ENCODE results near the gene MARK3. TPM values are rescaled to one million over a fixed set of nuclear protein-coding genes. Genes with fewer than 3 reads are reported as not detected.

MARK3 gene
- total RNA-seq, 1 experiment from 2014 or later: 78.0 TPM

DNA sequence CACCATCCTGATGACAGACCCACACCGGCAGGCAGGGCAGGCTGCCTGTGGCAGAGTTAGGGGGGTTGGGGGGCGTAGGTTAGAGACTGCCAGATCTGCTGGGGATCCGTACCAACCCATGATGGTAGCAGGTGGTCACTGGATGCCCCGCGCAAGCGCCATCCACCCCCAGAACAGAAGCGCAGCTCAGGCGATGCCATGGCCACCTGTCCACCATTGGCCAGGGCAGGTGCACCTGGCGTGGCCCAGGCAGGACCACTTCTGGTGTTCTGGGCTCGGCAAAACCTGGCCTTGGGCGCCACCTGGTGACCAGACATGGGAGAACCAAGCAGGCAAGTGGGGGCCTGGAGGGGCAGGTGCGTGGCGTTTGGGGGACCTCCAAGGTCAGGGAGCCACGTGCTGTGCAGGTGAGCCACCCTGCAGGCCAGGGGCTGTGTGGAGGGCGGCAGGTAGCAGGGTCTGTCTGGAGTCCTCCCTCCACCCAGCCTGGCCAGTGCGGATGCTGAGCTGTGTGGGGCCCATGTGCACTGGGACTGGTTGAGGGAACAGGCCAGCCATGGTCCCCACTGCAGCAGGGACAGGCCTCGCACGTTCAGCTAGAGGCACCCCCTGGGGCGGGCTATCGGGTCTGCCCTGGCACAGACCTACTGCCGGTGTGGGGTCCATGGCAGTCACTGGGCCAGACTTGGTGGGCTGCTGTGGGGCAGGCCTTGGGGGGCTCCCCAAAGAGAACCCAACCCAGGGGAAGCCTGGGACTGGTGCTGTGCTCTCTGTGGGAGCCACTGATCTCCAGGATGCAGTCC, 161.6 kb downstream of the MARK3 start:
- BruUV-seq (replicated peaks): no TSS peak
- H3K4me1 Mint-ChIP-seq (ENCODE audit: low read depth, unreplicated experiment): no peaks in the 10 kb centered on the region
- ChIA-PET CTCF (interaction anchor here (0.6 to 3.6 kb wide), 8 partner anchors 12 to 638 kb away, joined by 3 to 49 read pairs (median 3); partner anchors contain the start of gene TRMT61A), POLR2A (no interaction called here)
- H3K4me3 Mint-ChIP-seq (ENCODE audit: unreplicated experiment): no peak overlapping the region
- Histone ChIP-seq H3K9me3 (no peaks in the 10 kb centered on the region), H3K4me3 (ENCODE audit: low read depth, low read length) (no peak overlapping the region), H3K4me1 (peaks cover 6% of the 10 kb centered on the region), H3K27me3 (replicated peaks; ENCODE audit: control insufficient read depth, insufficient read depth, low read length) (no peaks in the 10 kb centered on the region), H3K36me3 (ENCODE audit: control insufficient read depth, insufficient read depth, low read length) (no peaks in the 10 kb centered on the region)
- H3K36me3 Mint-ChIP-seq (ENCODE audit: insufficient read depth, unreplicated experiment): peaks cover 5% of the 10 kb centered on the region
- H3K27ac Mint-ChIP-seq (ENCODE audit: unreplicated experiment): no peak overlapping the region
- intact Hi-C loops (cut with micrococcal nuclease; ENCODE audit: unreplicated experiment): loop anchor here (1.0 kb wide), 2 partner anchors 29 to 47 kb away; no protein-coding TSS in a partner anchor
- H3K27me3 Mint-ChIP-seq (ENCODE audit: insufficient read depth, unreplicated experiment): no peaks in the 10 kb centered on the region
- DNase-seq: peak; percentile 73 to 85
- H3K9me3 Mint-ChIP-seq (ENCODE audit: unreplicated experiment): no peaks in the 10 kb centered on the region
- TF ChIP-seq, protein P1, sequence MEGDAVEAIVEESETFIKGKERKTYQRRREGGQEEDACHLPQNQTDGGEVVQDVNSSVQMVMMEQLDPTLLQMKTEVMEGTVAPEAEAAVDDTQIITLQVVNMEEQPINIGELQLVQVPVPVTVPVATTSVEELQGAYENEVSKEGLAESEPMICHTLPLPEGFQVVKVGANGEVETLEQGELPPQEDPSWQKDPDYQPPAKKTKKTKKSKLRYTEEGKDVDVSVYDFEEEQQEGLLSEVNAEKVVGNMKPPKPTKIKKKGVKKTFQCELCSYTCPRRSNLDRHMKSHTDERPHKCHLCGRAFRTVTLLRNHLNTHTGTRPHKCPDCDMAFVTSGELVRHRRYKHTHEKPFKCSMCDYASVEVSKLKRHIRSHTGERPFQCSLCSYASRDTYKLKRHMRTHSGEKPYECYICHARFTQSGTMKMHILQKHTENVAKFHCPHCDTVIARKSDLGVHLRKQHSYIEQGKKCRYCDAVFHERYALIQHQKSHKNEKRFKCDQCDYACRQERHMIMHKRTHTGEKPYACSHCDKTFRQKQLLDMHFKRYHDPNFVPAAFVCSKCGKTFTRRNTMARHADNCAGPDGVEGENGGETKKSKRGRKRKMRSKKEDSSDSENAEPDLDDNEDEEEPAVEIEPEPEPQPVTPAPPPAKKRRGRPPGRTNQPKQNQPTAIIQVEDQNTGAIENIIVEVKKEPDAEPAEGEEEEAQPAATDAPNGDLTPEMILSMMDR (IDR thresholded peaks at IDR 0.05; ENCODE audit: insufficient read depth in 1 of 2, low read depth in 1 of 2, low read length in 1 of 2, severe bottlenecking in 1 of 2, unreplicated experiment in 1 of 2): peak; percentile 87

DNA sequence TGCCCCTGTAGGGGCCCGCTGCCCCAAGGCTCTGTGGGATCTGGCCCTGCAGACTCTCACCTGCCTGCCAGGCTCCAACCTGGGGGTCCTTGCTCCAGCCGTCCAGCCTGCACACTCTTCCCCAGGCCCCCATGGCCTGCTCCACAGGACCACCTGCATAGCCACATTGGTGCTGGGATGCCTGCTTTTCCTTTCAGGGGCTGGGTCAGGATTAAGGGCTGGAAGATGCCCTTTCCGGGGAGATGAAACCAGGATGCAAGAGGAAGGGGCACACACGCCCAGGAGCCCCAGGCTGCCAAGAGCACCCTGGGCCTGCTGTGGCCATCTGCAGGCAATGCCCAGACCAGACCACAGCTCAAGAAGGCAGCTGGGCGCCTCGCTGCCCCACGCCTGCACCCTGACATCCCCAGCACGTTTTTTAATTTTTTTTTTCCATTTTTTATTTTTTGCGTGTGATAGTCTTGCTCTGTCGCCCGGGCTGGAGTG, 162.3 kb downstream of the MARK3 start:
- Mint-ChIP-seq H3K27ac (ENCODE audit: unreplicated experiment) (no peak overlapping the region), H3K4me3 (ENCODE audit: unreplicated experiment) (no peak overlapping the region), H3K36me3 (ENCODE audit: insufficient read depth, unreplicated experiment) (peaks cover 5% of the 10 kb centered on the region), H3K27me3 (ENCODE audit: insufficient read depth, unreplicated experiment) (no peaks in the 10 kb centered on the region), H3K4me1 (ENCODE audit: low read depth, unreplicated experiment) (no peaks in the 10 kb centered on the region), H3K9me3 (ENCODE audit: unreplicated experiment) (no peaks in the 10 kb centered on the region)
- Histone ChIP-seq H3K36me3 (ENCODE audit: control insufficient read depth, insufficient read depth, low read length) (no peaks in the 10 kb centered on the region), H3K4me1 (peaks cover 4% of the 10 kb centered on the region), H3K4me3 (ENCODE audit: low read depth, low read length) (no peak overlapping the region), H3K9me3 (no peaks in the 10 kb centered on the region), H3K27me3 (replicated peaks; ENCODE audit: control insufficient read depth, insufficient read depth, low read length) (no peaks in the 10 kb centered on the region)
- TF ChIP-seq, protein P1 (IDR thresholded peaks at IDR 0.05; ENCODE audit: insufficient read depth in 1 of 2, low read depth in 1 of 2, low read length in 1 of 2, severe bottlenecking in 1 of 2, unreplicated experiment in 1 of 2): no peak
- intact Hi-C loops (cut with micrococcal nuclease; ENCODE audit: unreplicated experiment): no loop called here
- BruUV-seq (replicated peaks): no TSS peak
- POLR2A ChIA-PET: no interaction called here
- no peak for DNase-seq
- CTCF ChIA-PET: interaction anchor here (0.6 to 3.6 kb wide), 7 partner anchors 12 to 639 kb away, joined by 3 to 49 read pairs (median 3); partner anchors contain the start of gene TRMT61A

DNA sequence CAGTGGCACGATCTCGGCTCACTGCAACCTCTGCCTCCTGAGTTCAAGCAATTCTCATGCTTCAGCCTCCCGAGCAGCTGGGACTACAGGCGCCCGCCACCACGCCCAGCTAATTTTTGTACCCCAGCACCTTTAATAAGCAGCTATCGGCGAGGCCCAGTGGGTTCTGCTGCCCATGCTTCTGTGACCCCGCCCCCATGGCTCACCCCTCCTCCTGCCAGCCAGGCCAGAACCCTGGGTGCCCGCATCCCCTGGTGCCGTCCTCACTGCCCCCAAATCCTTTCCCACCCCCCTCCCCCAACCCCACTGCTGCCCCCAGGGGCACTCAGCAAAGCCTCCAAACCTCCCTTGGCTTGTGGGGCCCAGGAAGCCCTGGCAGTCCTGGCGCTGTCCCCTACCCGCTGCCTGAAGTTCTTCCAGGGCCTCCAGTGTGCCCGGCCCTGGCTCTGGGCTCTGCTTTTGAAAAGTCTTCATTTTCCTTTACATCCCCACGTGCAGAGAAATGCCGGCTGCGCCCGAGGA, 162.8 kb downstream of the MARK3 start:
- Histone ChIP-seq H3K36me3 (ENCODE audit: control insufficient read depth, insufficient read depth, low read length) (no peaks in the 10 kb centered on the region), H3K4me1 (no peaks in the 10 kb centered on the region), H3K27me3 (replicated peaks; ENCODE audit: control insufficient read depth, insufficient read depth, low read length) (no peaks in the 10 kb centered on the region), H3K4me3 (ENCODE audit: low read depth, low read length) (no peak overlapping the region), H3K9me3 (no peaks in the 10 kb centered on the region)
- TF ChIP-seq, protein P1 (IDR thresholded peaks at IDR 0.05; ENCODE audit: insufficient read depth in 1 of 2, low read depth in 1 of 2, low read length in 1 of 2, severe bottlenecking in 1 of 2, unreplicated experiment in 1 of 2): no peak
- Mint-ChIP-seq H3K9me3 (ENCODE audit: unreplicated experiment) (no peaks in the 10 kb centered on the region), H3K36me3 (ENCODE audit: insufficient read depth, unreplicated experiment) (peaks cover 5% of the 10 kb centered on the region), H3K27ac (ENCODE audit: unreplicated experiment) (no peak overlapping the region), H3K4me3 (ENCODE audit: unreplicated experiment) (no peak overlapping the region), H3K27me3 (ENCODE audit: insufficient read depth, unreplicated experiment) (no peaks in the 10 kb centered on the region), H3K4me1 (ENCODE audit: low read depth, unreplicated experiment) (no peaks in the 10 kb centered on the region)
- intact Hi-C loops (cut with micrococcal nuclease; ENCODE audit: unreplicated experiment): no loop called here
- BruUV-seq (replicated peaks): no TSS peak
- DNase-seq: no peak
- ChIA-PET CTCF (interaction anchor here (2.0 to 3.6 kb wide), 2 partner anchors 20 to 30 kb away, joined by 6 to 49 read pairs; partner anchors contain the start of gene TRMT61A), POLR2A (no interaction called here)

Data from Caco-2 (cell line).